Panc1 (cell line): ENCODE data around the gene SSBP3.

Source experiments
- POLR2AphosphoS5 ChIP-seq: IDR thresholded peaks from 2 replicates; pipeline ENCODE4 v1.6.1; 2012; ENCODE audit warnings: mild to moderate bottlenecking, low read depth, low read length, moderate library complexity
- SIN3A ChIP-seq: IDR thresholded peaks from 2 replicates; pipeline ENCODE4 v1.6.1; 2012; ENCODE audit warnings: low read depth, mild to moderate bottlenecking, low read length, moderate library complexity, borderline replicate concordance; ENCODE audit not compliant: insufficient read depth
- TCF7L2 ChIP-seq: IDR thresholded peaks from 2 replicates; pipeline ENCODE4 v1.6.1; 2011; ENCODE audit warnings: mild to moderate bottlenecking, low read depth, low read length, inconsistent platforms
- TF ChIP-seq, protein P1 (sequence below): fragments of 450-650 bp; IDR thresholded peaks from 2 replicates; pipeline ENCODE4 v1.5.1; 2017; ENCODE audit warnings: mild to moderate bottlenecking
- TF ChIP-seq, protein P2 (sequence below), 2 experiments: IDR thresholded peaks; 2 replicates each; pipeline ENCODE4 v1.6.1; 2011 to 2012; ENCODE audit warnings: low read depth in 2 of 2, control low read depth in 1 of 2, low read length in 1 of 2, mild to moderate bottlenecking in 1 of 2, moderate library complexity in 1 of 2; ENCODE audit not compliant: insufficient read depth in 1 of 2

DNA sequence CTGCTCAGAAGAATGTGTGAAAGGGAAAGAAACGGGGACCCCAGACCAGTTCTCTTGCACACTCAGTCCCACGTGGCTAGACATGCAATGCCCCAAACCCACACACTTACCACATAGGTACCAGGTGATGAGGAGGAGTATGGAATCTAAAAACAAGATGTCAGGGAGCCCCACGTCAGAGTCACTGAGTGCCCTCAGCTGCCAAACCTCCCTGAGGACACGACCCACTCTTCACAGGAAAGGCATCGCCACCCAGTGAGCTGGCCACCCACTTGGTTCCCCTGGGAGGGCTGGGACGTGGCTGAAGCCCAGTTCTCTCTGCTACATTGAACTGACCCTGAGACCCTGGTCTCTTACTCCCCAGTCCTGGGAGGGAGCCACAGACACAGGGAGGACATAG, 164.8 kb downstream of the SSBP3 start:
- TF ChIP-seq, protein P1, sequence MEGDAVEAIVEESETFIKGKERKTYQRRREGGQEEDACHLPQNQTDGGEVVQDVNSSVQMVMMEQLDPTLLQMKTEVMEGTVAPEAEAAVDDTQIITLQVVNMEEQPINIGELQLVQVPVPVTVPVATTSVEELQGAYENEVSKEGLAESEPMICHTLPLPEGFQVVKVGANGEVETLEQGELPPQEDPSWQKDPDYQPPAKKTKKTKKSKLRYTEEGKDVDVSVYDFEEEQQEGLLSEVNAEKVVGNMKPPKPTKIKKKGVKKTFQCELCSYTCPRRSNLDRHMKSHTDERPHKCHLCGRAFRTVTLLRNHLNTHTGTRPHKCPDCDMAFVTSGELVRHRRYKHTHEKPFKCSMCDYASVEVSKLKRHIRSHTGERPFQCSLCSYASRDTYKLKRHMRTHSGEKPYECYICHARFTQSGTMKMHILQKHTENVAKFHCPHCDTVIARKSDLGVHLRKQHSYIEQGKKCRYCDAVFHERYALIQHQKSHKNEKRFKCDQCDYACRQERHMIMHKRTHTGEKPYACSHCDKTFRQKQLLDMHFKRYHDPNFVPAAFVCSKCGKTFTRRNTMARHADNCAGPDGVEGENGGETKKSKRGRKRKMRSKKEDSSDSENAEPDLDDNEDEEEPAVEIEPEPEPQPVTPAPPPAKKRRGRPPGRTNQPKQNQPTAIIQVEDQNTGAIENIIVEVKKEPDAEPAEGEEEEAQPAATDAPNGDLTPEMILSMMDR: no peak
- TF ChIP-seq POLR2AphosphoS5: no peak
- no peak for TF ChIP-seq TCF7L2
- TF ChIP-seq, protein P2, sequence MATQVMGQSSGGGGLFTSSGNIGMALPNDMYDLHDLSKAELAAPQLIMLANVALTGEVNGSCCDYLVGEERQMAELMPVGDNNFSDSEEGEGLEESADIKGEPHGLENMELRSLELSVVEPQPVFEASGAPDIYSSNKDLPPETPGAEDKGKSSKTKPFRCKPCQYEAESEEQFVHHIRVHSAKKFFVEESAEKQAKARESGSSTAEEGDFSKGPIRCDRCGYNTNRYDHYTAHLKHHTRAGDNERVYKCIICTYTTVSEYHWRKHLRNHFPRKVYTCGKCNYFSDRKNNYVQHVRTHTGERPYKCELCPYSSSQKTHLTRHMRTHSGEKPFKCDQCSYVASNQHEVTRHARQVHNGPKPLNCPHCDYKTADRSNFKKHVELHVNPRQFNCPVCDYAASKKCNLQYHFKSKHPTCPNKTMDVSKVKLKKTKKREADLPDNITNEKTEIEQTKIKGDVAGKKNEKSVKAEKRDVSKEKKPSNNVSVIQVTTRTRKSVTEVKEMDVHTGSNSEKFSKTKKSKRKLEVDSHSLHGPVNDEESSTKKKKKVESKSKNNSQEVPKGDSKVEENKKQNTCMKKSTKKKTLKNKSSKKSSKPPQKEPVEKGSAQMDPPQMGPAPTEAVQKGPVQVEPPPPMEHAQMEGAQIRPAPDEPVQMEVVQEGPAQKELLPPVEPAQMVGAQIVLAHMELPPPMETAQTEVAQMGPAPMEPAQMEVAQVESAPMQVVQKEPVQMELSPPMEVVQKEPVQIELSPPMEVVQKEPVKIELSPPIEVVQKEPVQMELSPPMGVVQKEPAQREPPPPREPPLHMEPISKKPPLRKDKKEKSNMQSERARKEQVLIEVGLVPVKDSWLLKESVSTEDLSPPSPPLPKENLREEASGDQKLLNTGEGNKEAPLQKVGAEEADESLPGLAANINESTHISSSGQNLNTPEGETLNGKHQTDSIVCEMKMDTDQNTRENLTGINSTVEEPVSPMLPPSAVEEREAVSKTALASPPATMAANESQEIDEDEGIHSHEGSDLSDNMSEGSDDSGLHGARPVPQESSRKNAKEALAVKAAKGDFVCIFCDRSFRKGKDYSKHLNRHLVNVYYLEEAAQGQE (IDR thresholded peaks at IDR 0.05; ENCODE audit: insufficient read depth in 1 of 2, low read depth in 2 of 2, low read length in 1 of 2): no peak
- TF ChIP-seq SIN3A: no peak
